Right ventricle myocardium inferior (tissue), 1 donor: Measurements from ENCODE around the gene GSTM3. TPM values are rescaled to one million over a fixed set of nuclear protein-coding genes. Genes with fewer than 3 reads are reported as not detected.
"Not testable (repeated sequence)": the region's sequence is repeated elsewhere in the genome, so short reads cannot be mapped to it uniquely, and the experiment has no call there.

ENCODE experiments used
- ATAC-seq: fragments of 200-7000 bp; cut with Tn5 transposase; one replicate; pipeline ENCODE4 v1.9.1; 2020; ENCODE audit warnings: mild to moderate bottlenecking, moderate library complexity
- DNase-seq: peaks from one replicate; pipeline ENCODE4 v3.0.0; 2021; ENCODE audit errors: missing footprints
- intact Hi-C: fragments of 100-400 bp; cut with DNase I; formaldehyde crosslinking; loops from one replicate; pipeline ENCODE4 v1.11.0; 2022
- total RNA-seq: library from RNA; stranded (reverse); fragmentation: NEBNext Ultra II Directional; extraction: Animal tissue kit (Norgen Biotek cat#: 25700); gene quantifications from one replicate; pipeline ENCODE4 v1.2.1, GENCODE V29; 2021
- donor health status: DM: no; HTN: yes; CAD: no; lungs with severe emphysema.

GSTM3 gene
- total RNA-seq, 1 donor from 2014 or later: 121 TPM

GRCh38 chr1:109750241-109750882 lies 9.5 kb upstream of the GSTM3 start:
- intact Hi-C loops: no loop called here
- no peak for ATAC-seq
- no peak for DNase-seq

DNA sequence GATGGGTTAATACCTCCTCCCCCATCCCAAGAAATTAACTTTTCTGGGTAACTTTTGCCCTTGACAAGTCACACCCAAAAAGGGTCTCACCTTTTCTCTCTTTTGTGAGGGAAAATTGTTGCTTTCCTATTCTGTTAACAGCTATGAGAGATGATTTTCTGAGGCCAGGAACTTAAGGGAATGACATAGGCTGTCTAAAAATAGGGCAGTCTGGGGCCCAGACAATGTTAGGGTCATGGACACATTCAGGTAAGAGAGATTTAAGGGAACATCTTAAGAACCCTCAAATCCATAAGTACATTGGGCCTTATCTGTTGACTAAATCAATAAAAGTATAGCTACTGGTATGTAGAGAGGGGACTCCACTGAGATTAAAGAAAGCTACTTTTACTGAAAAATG lies 8.4 kb upstream of the GSTM3 start:
- intact Hi-C loops: no loop called here
- DNase-seq (no peak), ATAC-seq (no peak)

- DNase-seq, intact Hi-C loops, ATAC-seq: not testable (repeated sequence)
Measured at GRCh38 chr1:109748311-109748710, 7.5 kb upstream of the GSTM3 start.

DNA sequence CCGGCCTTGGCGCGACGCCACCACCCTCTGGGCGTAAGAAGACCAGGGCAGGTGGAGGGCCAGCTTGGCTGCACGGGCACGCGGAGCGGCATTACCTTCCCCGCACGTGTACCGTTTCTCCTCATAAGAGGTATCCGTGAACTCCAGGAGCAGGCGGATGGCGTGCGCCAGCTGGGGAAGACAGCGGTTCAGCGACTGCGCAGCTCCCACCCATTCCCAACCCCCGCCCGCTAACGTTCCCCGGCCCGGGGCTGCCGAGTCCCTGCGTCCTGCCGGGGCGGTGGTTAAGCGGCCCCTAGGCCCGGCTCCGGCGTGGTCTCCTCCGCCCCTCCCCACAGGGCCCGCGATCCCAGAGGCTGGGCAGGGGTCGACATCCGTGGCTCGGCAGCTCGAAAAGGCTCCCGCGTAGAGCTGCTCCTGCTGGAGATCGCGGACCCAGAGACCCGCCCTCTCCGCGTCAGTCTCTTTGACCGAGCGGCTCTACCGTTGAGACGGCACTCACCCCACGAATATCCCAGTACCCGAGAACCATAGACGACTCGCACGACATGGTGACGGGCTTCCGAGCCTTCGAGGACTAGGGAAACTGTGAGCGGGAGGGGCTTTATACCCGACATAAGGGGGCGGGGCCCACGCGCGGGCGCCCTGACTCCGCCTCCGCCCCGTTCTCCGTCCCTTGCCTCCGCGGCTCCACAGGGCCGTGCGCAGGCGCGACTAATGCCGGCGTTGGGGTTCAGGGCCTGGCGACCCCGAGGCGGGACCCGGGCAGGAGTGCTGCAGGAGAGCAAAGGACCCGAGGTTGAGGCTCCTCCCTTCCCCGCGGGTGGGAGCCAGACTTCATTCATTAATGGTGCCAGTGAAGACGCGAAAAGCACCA lies 862 bp downstream of the GSTM3 start:
- DNase-seq (peak; percentile 90), ATAC-seq (peak; percentile 99)
- intact Hi-C loops: no loop called here

DNA sequence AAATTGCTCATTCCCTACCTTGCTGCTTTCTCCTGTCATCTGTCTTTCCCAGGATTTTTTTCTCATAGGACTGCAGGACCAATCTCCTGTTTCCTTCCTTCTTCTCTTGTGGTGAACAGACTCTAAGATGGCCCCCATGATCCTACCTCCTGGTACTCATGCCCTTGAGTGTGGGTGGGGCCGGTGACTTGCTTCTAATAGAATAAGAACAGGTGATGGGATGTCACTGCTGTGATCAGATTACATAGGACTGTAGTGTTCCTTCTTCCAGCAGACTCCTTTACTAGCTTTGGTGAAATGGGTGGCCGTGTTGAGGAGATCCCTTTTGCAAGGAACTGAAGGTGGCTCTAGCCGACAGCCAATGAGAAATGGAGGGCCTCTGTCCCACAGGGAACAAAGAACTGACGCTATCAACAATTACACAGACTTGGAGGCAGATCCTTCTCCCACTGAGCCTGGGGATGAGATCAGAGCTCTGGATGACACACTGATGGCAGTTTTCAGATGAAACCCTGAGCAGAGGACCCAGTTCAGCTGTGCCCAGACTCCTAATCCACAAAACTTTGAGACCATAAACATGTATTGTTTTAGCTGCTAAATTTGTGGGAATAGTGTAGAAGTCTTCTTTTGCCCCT lies 7.5 kb downstream of the GSTM3 start:
- intact Hi-C loops: no loop called here
- ATAC-seq (no peak), DNase-seq (no peak)

DNA sequence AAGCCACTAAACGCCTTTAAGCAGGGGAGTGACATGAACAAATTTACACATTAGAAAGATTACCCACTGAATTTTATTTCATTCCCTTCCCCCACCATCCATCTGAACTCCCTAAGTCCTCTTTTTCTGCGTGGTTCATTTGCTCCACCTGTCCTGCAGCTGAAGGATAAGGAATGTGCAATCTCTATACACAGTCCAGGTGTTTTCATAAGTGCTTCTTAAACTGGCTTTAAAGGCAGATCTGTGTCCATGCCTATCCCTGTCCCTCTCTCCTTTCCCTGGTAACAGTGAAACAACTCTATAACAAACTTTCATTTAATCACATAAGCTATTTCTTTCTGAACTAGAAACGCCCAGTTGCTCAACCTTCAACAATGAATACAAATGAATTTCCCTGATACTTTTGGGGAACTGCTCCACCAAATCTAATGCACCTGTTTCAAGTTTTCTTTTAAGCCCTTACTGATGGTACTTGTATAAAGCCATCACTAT lies 8.4 kb downstream of the GSTM3 start:
- intact Hi-C loops: no loop called here
- no peak for ATAC-seq
- no peak for DNase-seq

DNA sequence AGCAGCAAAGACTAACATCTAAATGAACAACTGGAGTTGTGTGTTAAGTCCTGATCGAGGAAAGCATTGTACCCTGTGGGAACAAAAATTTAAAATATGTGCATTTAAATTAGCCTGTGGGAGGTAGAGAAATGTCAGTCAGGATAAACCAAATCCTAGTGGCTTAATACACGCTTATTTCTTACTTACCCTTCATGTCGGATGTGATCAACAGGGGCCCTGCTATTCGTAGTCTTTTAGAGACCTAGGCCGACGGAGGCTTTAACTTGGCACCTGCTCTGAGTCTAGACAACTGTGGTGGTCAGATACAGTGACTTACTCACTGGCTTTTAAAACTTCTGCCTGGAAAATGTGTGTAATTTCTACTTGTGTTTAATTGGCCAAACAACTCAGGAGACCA lies 10.2 kb downstream of the GSTM3 start:
- intact Hi-C loops: no loop called here
- no peak for DNase-seq
- no peak for ATAC-seq

DNA sequence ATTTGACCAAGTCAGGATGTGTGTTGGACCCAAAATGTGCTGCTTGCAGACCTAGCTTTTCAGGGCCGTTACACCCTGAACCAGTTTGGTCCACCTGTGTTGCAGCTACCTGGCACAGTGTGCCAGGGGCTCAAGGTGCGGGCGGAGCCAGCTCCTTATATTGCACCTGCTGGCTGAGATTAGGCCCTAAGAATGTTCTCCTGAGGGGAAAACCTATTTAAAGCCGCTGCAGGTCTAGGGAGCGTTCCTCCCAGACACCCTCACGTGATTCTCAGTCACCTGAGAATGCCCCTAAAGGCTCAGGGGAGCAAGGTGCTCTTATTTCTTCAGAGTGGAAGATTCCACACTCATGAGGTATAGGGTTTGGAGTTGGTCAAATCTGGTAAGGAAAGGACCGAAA lies 12.0 kb downstream of the GSTM3 start:
- ATAC-seq (no peak), DNase-seq (no peak)
- intact Hi-C loops: no loop called here

- peak; percentile 50 for DNase-seq
- no peak for ATAC-seq
- intact Hi-C loops: no loop called here
Measured at GRCh38 chr1:109726728-109727373, 14.0 kb downstream of the GSTM3 start.

- DNase-seq (no peak), ATAC-seq (no peak)
- intact Hi-C loops: no loop called here
Measured at GRCh38 chr1:109726007-109726406, 14.8 kb downstream of the GSTM3 start.

- intact Hi-C loops: no loop called here
- ATAC-seq (no peak), DNase-seq (no peak)
Measured at GRCh38 chr1:109725510-109725909, 15.3 kb downstream of the GSTM3 start.

GRCh38 chr1:109724933-109725332 lies 15.9 kb downstream of the GSTM3 start:
- intact Hi-C loops: no loop called here
- DNase-seq (no peak), ATAC-seq (no peak)

DNA sequence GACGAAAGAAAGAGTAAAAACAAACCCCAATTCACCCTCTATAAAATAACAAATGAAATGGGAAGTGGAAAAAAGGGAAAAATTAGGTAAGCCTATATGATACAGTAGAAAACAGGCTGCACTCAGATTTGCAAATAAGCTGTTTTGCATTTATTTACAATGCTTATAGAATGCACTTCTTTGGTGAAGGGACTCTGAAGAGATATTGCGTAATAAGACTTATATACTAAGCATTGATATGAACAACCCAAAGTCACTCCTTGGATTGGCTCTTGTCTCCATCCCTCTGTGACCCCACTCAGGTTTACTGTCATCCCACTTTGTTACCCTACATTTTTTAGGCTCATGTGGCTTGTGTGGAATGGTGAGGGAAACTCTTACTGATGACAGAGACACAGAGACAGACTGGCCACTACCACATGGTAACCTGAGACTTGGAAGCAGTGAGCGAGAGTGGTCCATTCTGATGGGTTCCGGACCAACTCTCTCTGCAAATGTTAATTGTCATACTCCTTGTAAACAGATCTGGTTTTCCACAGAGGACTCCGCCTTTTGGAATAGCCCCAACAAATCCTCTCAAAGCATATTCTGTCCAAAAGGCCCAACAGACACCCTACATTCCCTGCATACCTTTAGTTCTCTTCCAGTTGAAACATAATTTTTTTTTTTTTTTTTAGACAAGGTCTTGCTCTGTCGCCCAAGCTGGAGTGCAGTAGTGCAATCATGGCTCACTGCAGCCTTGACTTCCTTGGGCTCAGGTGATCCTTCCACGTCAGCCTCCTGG lies 17.7 kb downstream of the GSTM3 start:
- DNase-seq (no peak), ATAC-seq (no peak)
- intact Hi-C loops: no loop called here

DNA sequence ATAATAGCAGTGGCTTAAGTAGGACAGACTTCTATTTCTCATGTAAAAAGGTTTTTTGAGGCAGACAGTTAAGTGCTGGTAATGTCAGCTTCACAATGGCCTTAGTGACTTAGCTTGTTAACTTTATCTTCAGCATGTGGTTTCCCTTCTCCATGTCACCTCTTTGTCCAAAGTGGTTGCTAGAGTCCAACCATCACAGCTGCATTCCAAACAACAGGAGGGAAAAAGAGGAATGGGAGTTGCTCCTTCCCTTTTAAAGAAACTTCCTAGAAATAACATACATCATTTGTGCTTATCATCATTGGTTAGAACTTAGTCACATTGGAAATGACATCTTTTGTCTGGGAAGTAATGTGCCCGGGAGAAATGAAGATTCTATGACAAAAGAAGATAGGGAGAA lies 18.9 kb downstream of the GSTM3 start:
- no peak for DNase-seq
- no peak for ATAC-seq
- intact Hi-C loops: no loop called here

DNA sequence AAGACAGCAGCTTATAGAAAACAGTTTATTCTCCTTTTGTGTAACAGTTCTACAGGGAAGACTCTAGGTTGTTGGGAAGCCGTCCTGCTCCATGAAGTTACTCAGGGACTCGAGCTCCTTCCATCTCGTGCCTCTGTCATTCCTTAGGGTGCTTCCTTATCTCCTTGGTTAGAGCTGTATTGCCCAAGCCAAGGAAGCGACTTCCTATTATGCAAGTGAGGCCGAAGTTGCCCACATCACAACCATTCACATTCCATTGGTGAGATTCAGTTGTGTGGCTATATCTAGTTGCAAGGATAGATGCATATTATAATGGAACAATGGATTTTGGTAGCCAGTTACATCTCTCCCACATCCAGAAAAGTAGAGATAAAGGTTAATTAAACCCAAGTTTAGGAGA lies 19.8 kb downstream of the GSTM3 start:
- no peak for ATAC-seq
- DNase-seq: no peak
- intact Hi-C loops: no loop called here

DNA sequence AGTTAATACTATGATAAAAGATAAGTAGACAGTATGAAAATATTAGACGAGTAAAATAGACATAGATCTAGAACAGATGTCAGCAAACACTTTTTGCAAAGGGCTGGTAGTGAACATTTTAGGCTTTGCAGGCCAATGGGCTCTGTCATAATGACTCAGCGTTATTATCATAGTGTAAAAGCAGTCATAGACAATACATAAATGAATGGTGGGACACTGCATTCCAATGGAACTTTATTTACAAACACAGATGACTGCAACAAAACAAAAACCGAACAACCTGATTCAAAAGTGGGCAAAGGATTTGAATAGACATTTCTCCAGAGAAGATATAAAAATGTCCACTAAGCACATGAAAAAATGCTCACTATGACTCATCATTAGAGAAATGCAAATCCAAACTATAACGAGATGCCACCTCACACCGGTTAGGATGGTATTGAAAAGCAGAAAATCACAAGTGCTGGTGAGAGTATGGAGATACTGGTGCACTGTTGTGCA lies 21.5 kb downstream of the GSTM3 start:
- DNase-seq: no peak
- ATAC-seq: no peak
- intact Hi-C loops: loop anchor here (5.0 kb wide), 2 partner anchors 52 to 53 kb away; partner anchors contain the start of gene GSTM2

DNA sequence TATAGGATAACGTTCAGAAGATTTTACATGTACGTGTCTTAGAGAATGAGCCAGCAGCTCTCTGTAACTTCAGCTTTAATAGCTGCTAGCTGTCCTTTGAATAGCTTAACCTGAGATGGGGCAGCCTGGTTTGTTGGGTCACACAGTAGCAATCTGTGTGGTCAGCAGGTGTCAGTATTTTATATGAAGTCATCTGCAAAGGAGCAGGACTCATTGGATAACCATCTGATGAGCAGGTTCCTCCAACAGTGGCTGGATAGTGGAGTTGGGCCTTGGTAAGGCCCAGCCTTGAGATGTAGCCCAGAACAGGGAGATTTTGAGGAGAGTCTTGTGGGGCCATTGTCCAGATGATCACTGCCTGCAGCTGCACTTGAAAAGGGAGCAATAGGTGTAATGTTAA lies 22.3 kb downstream of the GSTM3 start:
- ATAC-seq (peak; percentile 47), DNase-seq (no peak)
- intact Hi-C loops: loop anchor here (5.0 kb wide), 2 partner anchors 51 to 54 kb away; partner anchors contain the start of gene GSTM2

GRCh38 chr1:109717729-109718128 lies 23.1 kb downstream of the GSTM3 start:
- DNase-seq: no peak
- intact Hi-C loops: loop anchor here (5.0 kb wide), 2 partner anchors 50 to 55 kb away; partner anchors contain the start of gene GSTM2
- ATAC-seq: no peak
